ENCODE data around the gene PITPNC1. TPM values are rescaled to one million over a fixed set of nuclear protein-coding genes. Genes with fewer than 3 reads are reported as not detected.
A peak's percentile ranks its signal among the peaks of the same experiment; 100 is the strongest.

PITPNC1 gene
- total and polyA plus RNA-seq, 2 of the 13 experiments (the other 11 are each of a cell fraction or from before 2014, with no cell fraction given): 4.1 to 5.7 TPM

DNA sequence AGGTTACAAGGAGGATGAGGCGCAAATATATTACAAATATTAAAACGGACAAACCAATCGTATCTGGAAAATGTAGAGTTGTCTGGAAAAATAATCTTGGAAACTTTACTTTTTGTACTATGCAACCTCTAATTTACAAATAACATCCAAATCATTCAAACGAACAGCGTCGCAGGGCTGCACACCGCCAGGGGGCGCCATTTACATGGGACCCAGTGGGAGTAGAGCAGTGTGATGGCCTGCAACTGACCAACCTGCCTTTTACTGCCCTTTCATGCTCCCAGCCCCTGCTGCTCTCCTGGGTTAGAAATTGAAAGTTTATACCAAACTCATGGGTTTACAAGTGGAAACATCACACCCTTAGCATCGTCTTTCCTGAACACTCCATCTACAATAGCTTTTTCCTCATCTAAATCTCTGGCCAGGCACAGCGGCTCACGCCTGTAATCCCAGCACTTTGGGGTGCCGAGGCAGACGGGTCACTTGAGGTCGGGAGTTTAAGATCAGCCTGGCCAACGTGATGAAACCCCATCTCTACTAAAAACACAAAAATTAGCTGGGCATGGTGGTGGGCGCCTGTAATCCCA lies 10.0 kb downstream of the PITPNC1 start (continued):
- TF ChIP-seq ZNF276 (CRISPR knock-in tag; IDR thresholded peaks at IDR 0.05; ENCODE audit: low read depth): no peak
- peak; percentile 43; the same call in 1 of the 2 replicates for TF ChIP-seq ELF3 (CRISPR knock-in tag; IDR thresholded peaks at IDR 0.05)
- TF ChIP-seq HOXA3 (CRISPR knock-in tag; IDR thresholded peaks at IDR 0.05): 0 out of 2 replicates have a peak, but pooled peaks have one; percentile 19
- TF ChIP-seq MAFF (IDR thresholded peaks at IDR 0.05; ENCODE audit: low read depth, low read length): no peak
- no peak for TF ChIP-seq TOPORS (CRISPR knock-in tag; IDR thresholded peaks at IDR 0.05)
- TF ChIP-seq AHR (CRISPR knock-in tag; IDR thresholded peaks at IDR 0.05): 0 out of 2 replicates have a peak, but pooled peaks have one; percentile 40
- TF ChIP-seq CERS6 (CRISPR knock-in tag; IDR thresholded peaks at IDR 0.05): no peak
- no peak for TF ChIP-seq GTF2F1 (IDR thresholded peaks at IDR 0.05; ENCODE audit: low read length)
- no peak for TF ChIP-seq GABPA (IDR thresholded peaks at IDR 0.05; ENCODE audit: low read depth, low read length)
- no peak for TF ChIP-seq GABPA (CRISPR knock-in tag; IDR thresholded peaks at IDR 0.05; ENCODE audit: low read depth)
- no peak for TF ChIP-seq ZNF264 (CRISPR knock-in tag; IDR thresholded peaks at IDR 0.05)
- no peak for TF ChIP-seq ZNF557 (CRISPR knock-in tag; IDR thresholded peaks at IDR 0.05)
- TF ChIP-seq HMG20A (CRISPR knock-in tag; IDR thresholded peaks at IDR 0.05; ENCODE audit: borderline replicate concordance): no peak
- no peak for TF ChIP-seq PITX1 (CRISPR knock-in tag; IDR thresholded peaks at IDR 0.05)
- no peak for TF ChIP-seq ZNF740 (CRISPR knock-in tag; IDR thresholded peaks at IDR 0.05)
- no peak for TF ChIP-seq ZSCAN22 (CRISPR knock-in tag; IDR thresholded peaks at IDR 0.05)
- TF ChIP-seq HOXD1 (CRISPR knock-in tag; IDR thresholded peaks at IDR 0.05): 0 out of 2 replicates have a peak, but pooled peaks have one; percentile 52
- TF ChIP-seq PHB2 (IDR thresholded peaks at IDR 0.05; ENCODE audit: partially characterized antibody): no peak
- no peak for TF ChIP-seq ZNF263 (CRISPR knock-in tag; IDR thresholded peaks at IDR 0.05)
- 0 out of 2 replicates have a peak, but pooled peaks have one; percentile 43 for TF ChIP-seq REPIN1 (CRISPR knock-in tag; IDR thresholded peaks at IDR 0.05; ENCODE audit: borderline replicate concordance, low read depth)
- TF ChIP-seq ZNF766 (CRISPR knock-in tag; IDR thresholded peaks at IDR 0.05; ENCODE audit: borderline replicate concordance): 0 out of 2 replicates have a peak, but pooled peaks have one; percentile 30
- peak; percentile 27; the same call in 1 of the 2 replicates for TF ChIP-seq ZFY (CRISPR knock-in tag; IDR thresholded peaks at IDR 0.05)
- TF ChIP-seq, protein P1, sequence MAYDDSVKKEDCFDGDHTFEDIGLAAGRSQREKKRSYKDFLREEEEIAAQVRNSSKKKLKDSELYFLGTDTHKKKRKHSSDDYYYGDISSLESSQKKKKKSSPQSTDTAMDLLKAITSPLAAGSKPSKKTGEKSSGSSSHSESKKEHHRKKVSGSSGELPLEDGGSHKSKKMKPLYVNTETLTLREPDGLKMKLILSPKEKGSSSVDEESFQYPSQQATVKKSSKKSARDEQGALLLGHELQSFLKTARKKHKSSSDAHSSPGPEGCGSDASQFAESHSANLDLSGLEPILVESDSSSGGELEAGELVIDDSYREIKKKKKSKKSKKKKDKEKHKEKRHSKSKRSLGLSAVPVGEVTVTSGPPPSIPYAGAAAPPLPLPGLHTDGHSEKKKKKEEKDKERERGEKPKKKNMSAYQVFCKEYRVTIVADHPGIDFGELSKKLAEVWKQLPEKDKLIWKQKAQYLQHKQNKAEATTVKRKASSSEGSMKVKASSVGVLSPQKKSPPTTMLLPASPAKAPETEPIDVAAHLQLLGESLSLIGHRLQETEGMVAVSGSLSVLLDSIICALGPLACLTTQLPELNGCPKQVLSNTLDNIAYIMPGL (CRISPR knock-in tag; IDR thresholded peaks at IDR 0.05; ENCODE audit: borderline replicate concordance in 1 of 2, low read depth in 1 of 2): 0 out of 4 replicates have a peak, but pooled peaks have one; percentile 46 to 47
